Epithelial cell of esophagus (primary cell): ENCODE results near the gene GRIK3.

Experiments used
- DNase-seq: peaks from one replicate; pipeline ENCODE4 v3.0.0; 2010; ENCODE audit warnings: low read depth
- H3K4me3 ChIP-seq: 2 replicates; pipeline ENCODE4 v1.5.1; 2011; ENCODE audit warnings: mild to moderate bottlenecking, low read length, control low read depth
- CTCF ChIP-seq: IDR thresholded peaks from 2 replicates; pipeline ENCODE4 v1.5.1; 2011; ENCODE audit warnings: low read depth, mild to moderate bottlenecking, low read length, control low read depth, inconsistent platforms; ENCODE audit not compliant: insufficient read depth; ENCODE audit errors: missing control alignments

The GRIK3 gene

GRCh38 chr1:36759355-36759754 is 275.0 kb downstream of the GRIK3 start:
- DNase-seq: no peak
- no peak for TF ChIP-seq CTCF
- no peak overlapping the region for H3K4me3 ChIP-seq

- no peak for TF ChIP-seq CTCF
- no peak overlapping the region for H3K4me3 ChIP-seq
- no peak for DNase-seq
These were observed 278.7 kb downstream of the GRIK3 start for GRCh38 chr1:36755303-36756230.

- TF ChIP-seq CTCF: no peak
- DNase-seq: no peak
- H3K4me3 ChIP-seq: no peak overlapping the region
These were observed 279.9 kb downstream of the GRIK3 start for GRCh38 chr1:36754366-36754765.

- no peak for TF ChIP-seq CTCF
- no peak for DNase-seq
- H3K4me3 ChIP-seq: no peak overlapping the region
These were observed 280.9 kb downstream of the GRIK3 start for GRCh38 chr1:36753451-36753850.

GRCh38 chr1:36752891-36753361 is 281.4 kb downstream of the GRIK3 start:
- TF ChIP-seq CTCF: no peak
- no peak overlapping the region for H3K4me3 ChIP-seq
- DNase-seq: no peak

GRCh38 chr1:36752431-36752830 is 281.9 kb downstream of the GRIK3 start:
- no peak for DNase-seq
- TF ChIP-seq CTCF: no peak
- no peak overlapping the region for H3K4me3 ChIP-seq
